GM13977 (cell line): ENCODE measurements around the gene METTL16.

Experiments
- DNase-seq: peaks from one replicate; pipeline ENCODE4 v3.0.0; 2012; ENCODE audit warnings: low spot score
- CTCF ChIP-seq: IDR thresholded peaks from 2 replicates; pipeline ENCODE4 v1.5.1; 2012; ENCODE audit warnings: mild to moderate bottlenecking, control low read depth; ENCODE audit not compliant: insufficient read depth; ENCODE audit errors: extremely low read depth, missing control alignments
- in situ Hi-C: fragments of 300-500 bp; cut with MboI; formaldehyde crosslinking; loops from one replicate; pipeline ENCODE4 v1.12.0; 2022; ENCODE audit warnings: low sequenced_read_pairs, low pct_unique_long_range_greater_than_20kb, mixed read lengths, inconsistent platforms; ENCODE audit not compliant: unreplicated experiment

The METTL16 gene

GRCh38 chr17:2393954-2394749, 117.5 kb downstream of the METTL16 start:
- TF ChIP-seq CTCF = no peak
- in situ Hi-C loops = no loop called here
- no peak for DNase-seq

DNA sequence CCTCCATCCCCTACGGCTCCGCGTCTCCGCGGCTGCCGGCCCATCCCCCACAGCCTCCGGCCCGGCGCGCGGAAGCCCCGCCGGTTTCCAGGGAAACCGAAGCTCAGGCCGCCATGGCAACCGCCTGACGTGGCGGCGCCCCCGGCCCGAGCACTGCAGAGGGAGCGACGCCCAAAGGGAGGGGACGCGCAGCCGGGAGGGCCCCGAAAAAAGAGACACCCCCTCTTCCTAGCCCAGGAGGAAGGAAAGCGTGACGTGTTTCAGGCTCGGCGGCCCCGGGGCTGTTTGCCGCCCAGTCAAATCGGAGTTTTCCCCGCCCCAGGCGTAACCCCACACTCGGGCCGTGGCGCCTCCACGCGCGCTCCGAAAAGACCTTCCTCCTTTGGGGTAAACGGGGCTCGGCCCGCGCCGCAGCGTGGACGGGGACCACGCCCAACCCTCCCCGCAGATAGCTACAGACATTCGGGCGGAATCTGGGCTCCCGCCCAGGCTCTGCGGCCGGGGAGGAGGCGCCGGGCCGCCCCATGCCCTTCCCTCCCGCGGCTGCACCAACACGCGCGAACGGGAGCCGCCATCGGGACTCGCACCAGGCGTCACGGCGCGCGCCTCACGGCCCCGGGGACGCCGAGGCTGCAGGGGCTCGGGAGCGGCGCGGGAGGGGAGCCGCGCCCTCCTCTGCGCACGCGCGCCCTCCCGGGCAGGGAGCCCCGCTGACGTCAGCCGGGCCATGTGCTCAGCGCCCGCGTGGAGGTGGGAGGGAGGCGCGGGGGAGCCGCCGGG, 118.3 kb downstream of the METTL16 start:
- DNase-seq = peak; percentile 95
- TF ChIP-seq CTCF = no peak
- in situ Hi-C loops = no loop called here

DNA sequence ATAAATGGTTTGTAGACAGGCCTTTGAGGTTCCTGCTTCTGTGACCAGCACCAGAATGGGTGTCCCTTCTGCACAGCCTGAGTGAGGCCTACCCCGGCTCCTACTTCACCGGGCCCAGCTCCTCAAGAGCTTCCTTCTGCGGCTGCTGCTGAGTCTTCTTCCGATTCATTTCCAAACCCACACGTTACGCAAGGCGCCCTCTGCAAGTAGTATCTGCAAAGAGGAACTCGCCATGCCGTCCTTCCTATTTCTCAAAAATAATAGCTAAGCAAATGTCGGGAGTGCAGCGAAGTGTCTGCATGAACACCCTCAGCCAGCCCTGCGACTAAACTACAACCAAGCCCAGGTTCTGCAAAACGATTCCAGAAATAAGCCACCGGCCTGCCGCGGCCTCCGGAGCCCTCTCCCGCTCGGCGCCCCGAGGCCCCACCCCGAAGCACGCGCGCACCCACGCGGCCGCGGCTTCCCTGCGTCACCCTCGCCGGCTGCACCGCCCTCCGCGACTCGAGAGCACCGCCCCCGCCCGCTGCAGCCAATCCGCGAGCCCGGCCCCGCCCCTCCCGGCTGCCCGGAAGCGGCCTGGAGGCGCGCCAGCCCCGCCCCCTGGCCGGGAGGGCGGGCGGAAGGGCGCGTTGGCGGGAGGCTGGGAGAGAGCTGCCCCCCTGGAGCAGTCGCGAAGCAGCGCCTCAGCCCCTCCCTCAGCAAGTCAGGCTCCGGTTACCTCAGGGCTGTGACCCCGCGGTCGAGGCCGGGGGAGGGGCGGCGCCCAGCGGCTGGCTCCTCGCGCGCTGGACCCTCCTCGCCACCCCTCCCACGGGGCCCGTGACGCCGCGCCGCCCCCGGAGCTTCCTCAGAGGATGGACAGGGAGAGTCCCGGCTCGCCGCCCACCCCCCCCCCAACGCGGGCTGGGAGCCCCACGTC, 119.2 kb downstream of the METTL16 start:
- in situ Hi-C loops = no loop called here

GRCh38 chr17:2391597-2392251, 120.0 kb downstream of the METTL16 start:
- DNase-seq = no peak
- TF ChIP-seq CTCF = no peak
- in situ Hi-C loops = no loop called here

More for the DNA sequence above, 119.2 kb downstream of the METTL16 start:
- peak; percentile 7 for TF ChIP-seq CTCF
- DNase-seq = peak; percentile 97

GRCh38 chr17:2390199-2390836, 121.4 kb downstream of the METTL16 start:
- no peak for TF ChIP-seq CTCF
- in situ Hi-C loops = no loop called here
- DNase-seq = no peak
